Uterus (tissue), 4 donors: ENCODE data around the gene PPP1R9A. TPM values are rescaled to one million over a fixed set of nuclear protein-coding genes. Genes with fewer than 3 reads are reported as not detected.

Experiments
- DNase-seq, 2 donors: peaks; one replicate each; pipeline ENCODE4 v3.0.0-alpha.2; 2019 to 2020
- H3K27ac ChIP-seq, 2 donors: fragments of 200-600 bp; sonication (generic); 1 replicate in 1 of 2; 2 replicates in 1 of 2; pipeline ENCODE4 v1.5.1; 2016 to 2018
- H3K27me3 ChIP-seq, 2 donors: fragments of 200-600 bp; sonication (generic); one replicate each; pipeline ENCODE4 v1.5.1; 2018 to 2019; ENCODE audit warnings: control low read depth in 1 of 2
- H3K36me3 ChIP-seq, 2 donors: fragments of 200-600 bp; sonication (generic); one replicate each; pipeline ENCODE4 v1.5.1; 2019; ENCODE audit warnings: control low read depth in 1 of 2
- H3K4me1 ChIP-seq, 2 donors: fragments of 200-600 bp; sonication (generic); one replicate each; pipeline ENCODE4 v1.5.1; 2018 to 2019; ENCODE audit warnings: control low read depth in 1 of 2
- H3K4me3 ChIP-seq, 2 donors: fragments of 200-600 bp; sonication (generic); 1 replicate in 1 of 2; 2 replicates in 1 of 2; pipeline ENCODE4 v1.5.1; 2018 to 2019; ENCODE audit warnings: mild to moderate bottlenecking in 1 of 2
- H3K9me3 ChIP-seq, 2 donors: fragments of 200-600 bp; sonication (generic); one replicate each; pipeline ENCODE4 v1.5.1; 2019; ENCODE audit warnings: control low read depth in 1 of 2
- POLR2A ChIP-seq, 2 donors: fragments of 450-650 bp; IDR thresholded peaks; one replicate each; pipeline ENCODE4 v1.6.1; 2016; ENCODE audit warnings: antibody characterized with exemption in 2 of 2, mild to moderate bottlenecking in 1 of 2, moderate library complexity in 1 of 2
- intact Hi-C: fragments of 100-400 bp; cut with DNase I; formaldehyde crosslinking; loops from one replicate; pipeline ENCODE4 v1.15.1; 2023; ENCODE audit warnings: low total_unique reads
- total RNA-seq, 4 donors: library from RNA; depleted of rRNA in 3 of 4; stranded (reverse); fragments of >200 nt in 3 of 4; gene quantifications; one replicate each; pipeline versions ENCODE4 v1.1.0 to v1.2.4, GENCODE V29; 2014 to 2023
- TF ChIP-seq, protein P1 (sequence below), 4 experiments: fragments of 200-600 bp in 2 of 4; fragments of 450-650 bp in 2 of 4; sonication (generic) in 2 of 4; IDR thresholded peaks; one replicate each; pipeline ENCODE4 v1.5.1; 2016 to 2019; ENCODE audit warnings: antibody characterized with exemption in 4 of 4, mild to moderate bottlenecking in 2 of 4, moderate library complexity in 1 of 4
- donor health status: DM: yes; HTN: yes; CAD: no.

PPP1R9A gene
- total RNA-seq, 4 donors from 2014 or later, result 5.3 to 39.6 (median 15.0) TPM

DNA sequence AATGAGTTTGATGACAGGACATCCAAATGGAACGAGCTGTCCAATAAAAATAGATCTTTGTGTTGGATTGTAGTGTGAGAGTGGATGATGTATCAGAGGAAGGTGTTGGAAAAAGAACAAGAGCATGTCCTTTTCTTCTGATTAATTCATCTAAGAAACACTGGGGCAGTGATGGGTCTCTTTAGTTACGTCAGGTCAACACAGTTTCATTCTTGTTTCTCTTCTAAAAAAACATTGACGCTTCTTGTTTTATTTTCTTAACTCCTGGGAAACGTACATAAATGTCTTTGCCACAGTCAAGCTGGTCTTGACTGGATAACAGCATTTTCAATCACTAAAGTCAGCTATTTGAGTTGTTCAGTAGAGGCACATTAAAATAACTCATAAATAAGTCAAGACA, 67.0 kb downstream of the PPP1R9A start:
- Histone ChIP-seq H3K27ac (no peak overlapping the region), H3K9me3 (no peaks in the 10 kb centered on the region), H3K4me3 (no peak overlapping the region), H3K36me3 (no peaks in the 10 kb centered on the region), H3K27me3 (no peaks in the 10 kb centered on the region), H3K4me1 (no peaks in the 10 kb centered on the region)
- no peak for DNase-seq
- no peak for TF ChIP-seq POLR2A (IDR thresholded peaks at IDR 0.05)
- TF ChIP-seq, protein P1, sequence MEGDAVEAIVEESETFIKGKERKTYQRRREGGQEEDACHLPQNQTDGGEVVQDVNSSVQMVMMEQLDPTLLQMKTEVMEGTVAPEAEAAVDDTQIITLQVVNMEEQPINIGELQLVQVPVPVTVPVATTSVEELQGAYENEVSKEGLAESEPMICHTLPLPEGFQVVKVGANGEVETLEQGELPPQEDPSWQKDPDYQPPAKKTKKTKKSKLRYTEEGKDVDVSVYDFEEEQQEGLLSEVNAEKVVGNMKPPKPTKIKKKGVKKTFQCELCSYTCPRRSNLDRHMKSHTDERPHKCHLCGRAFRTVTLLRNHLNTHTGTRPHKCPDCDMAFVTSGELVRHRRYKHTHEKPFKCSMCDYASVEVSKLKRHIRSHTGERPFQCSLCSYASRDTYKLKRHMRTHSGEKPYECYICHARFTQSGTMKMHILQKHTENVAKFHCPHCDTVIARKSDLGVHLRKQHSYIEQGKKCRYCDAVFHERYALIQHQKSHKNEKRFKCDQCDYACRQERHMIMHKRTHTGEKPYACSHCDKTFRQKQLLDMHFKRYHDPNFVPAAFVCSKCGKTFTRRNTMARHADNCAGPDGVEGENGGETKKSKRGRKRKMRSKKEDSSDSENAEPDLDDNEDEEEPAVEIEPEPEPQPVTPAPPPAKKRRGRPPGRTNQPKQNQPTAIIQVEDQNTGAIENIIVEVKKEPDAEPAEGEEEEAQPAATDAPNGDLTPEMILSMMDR (IDR thresholded peaks at IDR 0.05), result no peak
- intact Hi-C loops, result no loop called here

DNA sequence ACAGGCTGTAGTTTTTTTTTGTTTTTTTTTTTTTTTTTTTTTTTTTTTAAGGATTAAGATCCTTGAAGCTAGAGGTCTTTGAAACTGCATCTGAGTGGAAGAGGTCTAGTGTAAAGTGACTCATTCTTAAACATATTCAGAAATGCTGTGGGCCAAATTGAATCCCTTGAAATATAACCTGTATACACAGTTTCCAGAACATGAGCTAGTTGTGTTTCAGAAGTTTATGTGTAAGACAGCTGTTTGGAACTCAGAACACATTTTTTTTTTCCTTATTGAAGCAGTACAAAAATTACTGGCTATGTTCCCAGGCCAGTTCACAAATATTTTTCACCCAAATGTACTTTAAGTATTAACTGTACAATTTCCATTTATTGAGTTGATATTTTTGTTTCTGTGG, 67.9 kb downstream of the PPP1R9A start:
- no peak for DNase-seq
- Histone ChIP-seq H3K27ac (no peak overlapping the region), H3K4me1 (no peaks in the 10 kb centered on the region), H3K27me3 (no peaks in the 10 kb centered on the region), H3K9me3 (no peaks in the 10 kb centered on the region), H3K4me3 (no peak overlapping the region), H3K36me3 (no peaks in the 10 kb centered on the region)
- no peak for TF ChIP-seq POLR2A (IDR thresholded peaks at IDR 0.05)
- TF ChIP-seq, protein P1 (IDR thresholded peaks at IDR 0.05), result no peak
- intact Hi-C loops, result no loop called here

DNA sequence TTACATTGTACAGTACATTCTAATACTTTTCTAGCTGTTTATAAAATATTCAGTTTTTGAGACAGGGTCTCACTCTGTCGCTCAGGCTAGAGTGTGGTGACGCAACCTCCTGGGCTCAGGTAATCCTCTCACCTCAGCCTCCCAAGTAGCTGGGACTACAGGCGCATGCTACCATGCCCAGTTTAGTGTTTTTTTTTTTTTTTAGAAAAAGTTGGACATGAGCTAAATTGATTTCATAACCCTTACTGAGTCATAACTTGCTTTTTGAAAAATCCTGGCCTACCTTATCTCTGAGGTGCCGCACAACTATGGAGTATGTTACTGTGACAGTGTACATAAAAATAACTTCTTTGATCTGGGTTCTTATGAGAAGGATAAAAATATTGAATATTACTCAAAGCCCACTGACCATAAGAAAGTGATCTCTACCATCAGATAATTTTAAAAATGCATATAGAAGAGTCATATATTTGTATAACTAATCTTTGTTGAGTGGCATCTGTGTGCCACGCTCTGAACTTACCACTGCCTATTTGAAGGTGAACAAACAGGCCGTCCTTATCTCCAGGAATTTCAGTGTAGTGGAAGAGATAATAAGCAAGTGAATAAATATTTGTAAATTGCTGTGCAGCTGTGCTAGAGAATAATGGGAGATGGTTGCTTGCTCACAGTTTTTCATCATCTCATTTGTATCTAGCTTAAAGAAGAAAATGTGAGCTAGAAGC, 73.2 kb downstream of the PPP1R9A start:
- Histone ChIP-seq H3K4me3 (no peak overlapping the region), H3K27ac (no peak overlapping the region), H3K9me3 (no peaks in the 10 kb centered on the region), H3K27me3 (no peaks in the 10 kb centered on the region), H3K4me1 (no peaks in the 10 kb centered on the region), H3K36me3 (no peaks in the 10 kb centered on the region)
- TF ChIP-seq, protein P1 (IDR thresholded peaks at IDR 0.05), result no peak
- no peak for TF ChIP-seq POLR2A (IDR thresholded peaks at IDR 0.05)
- intact Hi-C loops, result no loop called here
- no peak for DNase-seq

DNA sequence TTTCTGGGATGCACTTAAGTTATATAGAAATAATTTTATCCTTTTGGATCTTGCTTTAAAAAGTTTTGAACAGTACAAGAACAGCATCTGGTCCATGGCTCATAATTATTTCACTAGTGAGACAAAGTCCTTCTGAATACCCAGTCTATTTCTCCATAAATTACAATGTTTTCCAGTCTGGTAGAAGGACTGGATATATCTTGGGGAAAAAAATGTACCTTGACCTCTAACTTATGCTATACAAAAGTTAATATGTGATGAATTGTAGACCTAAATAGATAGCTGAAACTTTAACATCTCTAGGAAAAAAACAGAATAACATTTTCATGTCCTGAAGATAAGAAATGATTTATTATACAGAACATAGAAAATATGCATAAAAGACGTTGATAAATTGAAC, 88.5 kb downstream of the PPP1R9A start:
- TF ChIP-seq, protein P1 (IDR thresholded peaks at IDR 0.05), result no peak
- TF ChIP-seq POLR2A (IDR thresholded peaks at IDR 0.05), result no peak
- no peak for DNase-seq
- no peaks in the 10 kb centered on the region for H3K9me3 ChIP-seq
- intact Hi-C loops, result no loop called here
- H3K36me3 ChIP-seq, result no peaks in the 10 kb centered on the region
- H3K27ac ChIP-seq, result no peak overlapping the region
- H3K4me3 ChIP-seq, result no peak overlapping the region
- no peaks in the 10 kb centered on the region for H3K27me3 ChIP-seq
- H3K4me1 ChIP-seq, result no peaks in the 10 kb centered on the region

DNA sequence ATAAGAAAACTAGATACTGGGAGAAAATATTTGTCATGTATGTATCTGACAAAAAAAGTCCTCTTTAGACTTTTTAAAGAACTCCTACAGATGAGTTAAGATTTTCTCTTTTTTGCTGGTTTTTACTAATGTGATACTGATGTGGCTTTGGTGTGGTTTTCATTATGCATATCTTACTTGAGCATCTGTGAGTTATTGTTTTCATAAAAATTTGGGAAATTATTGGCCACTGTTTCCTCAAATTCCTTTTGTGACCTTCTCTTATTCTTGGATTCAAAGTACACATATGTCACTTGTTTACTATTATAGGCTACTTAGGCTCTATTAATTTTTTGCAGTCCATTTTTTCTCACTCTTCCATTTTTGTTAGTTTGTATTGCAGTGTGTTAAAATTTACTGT, 89.0 kb downstream of the PPP1R9A start:
- H3K4me1 ChIP-seq, result no peaks in the 10 kb centered on the region
- intact Hi-C loops, result no loop called here
- no peak for TF ChIP-seq POLR2A (IDR thresholded peaks at IDR 0.05)
- TF ChIP-seq, protein P1 (IDR thresholded peaks at IDR 0.05), result no peak

More for the DNA sequence above, 89.0 kb downstream of the PPP1R9A start:
- Histone ChIP-seq H3K9me3 (no peaks in the 10 kb centered on the region), H3K4me3 (no peak overlapping the region), H3K27ac (no peak overlapping the region), H3K36me3 (no peaks in the 10 kb centered on the region), H3K27me3 (no peaks in the 10 kb centered on the region)
- no peak for DNase-seq
